B cell (primary cell): Measurements from ENCODE around the gene POMT2.

Experiments
- EZH2 ChIP-seq: IDR thresholded peaks from 2 replicates; pipeline ENCODE4 v1.6.1; 2012; ENCODE audit warnings: borderline replicate concordance, low read depth, mild to moderate bottlenecking, moderate library complexity, low read length; ENCODE audit not compliant: insufficient read depth, poor library complexity, severe bottlenecking
- TF ChIP-seq, protein P1 (sequence below): fragments of 200-600 bp; IDR thresholded peaks from one replicate; pipeline ENCODE4 v1.8.0; 2022; ENCODE audit warnings: antibody characterized with exemption, mild to moderate bottlenecking

DNA sequence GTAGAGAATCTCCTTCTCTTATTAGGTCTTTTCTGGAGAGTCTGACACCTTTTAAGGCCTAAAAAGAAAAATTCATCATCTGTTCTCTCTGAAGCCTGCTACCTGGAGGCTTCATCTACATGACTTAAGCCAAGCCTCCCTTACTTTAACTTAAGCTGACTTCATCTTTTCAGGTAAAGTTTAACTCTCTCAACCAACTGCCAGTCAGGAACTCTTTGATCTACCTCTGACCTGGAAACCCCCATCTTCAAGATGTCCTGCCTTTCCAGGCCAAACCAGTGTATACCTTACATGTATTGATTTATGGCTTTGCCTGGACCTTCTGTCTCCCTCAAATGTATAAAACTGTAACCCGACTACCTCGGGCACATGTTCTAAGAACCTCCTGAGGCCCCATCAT lies 17.6 kb upstream of the POMT2 start:
- TF ChIP-seq, protein P1, sequence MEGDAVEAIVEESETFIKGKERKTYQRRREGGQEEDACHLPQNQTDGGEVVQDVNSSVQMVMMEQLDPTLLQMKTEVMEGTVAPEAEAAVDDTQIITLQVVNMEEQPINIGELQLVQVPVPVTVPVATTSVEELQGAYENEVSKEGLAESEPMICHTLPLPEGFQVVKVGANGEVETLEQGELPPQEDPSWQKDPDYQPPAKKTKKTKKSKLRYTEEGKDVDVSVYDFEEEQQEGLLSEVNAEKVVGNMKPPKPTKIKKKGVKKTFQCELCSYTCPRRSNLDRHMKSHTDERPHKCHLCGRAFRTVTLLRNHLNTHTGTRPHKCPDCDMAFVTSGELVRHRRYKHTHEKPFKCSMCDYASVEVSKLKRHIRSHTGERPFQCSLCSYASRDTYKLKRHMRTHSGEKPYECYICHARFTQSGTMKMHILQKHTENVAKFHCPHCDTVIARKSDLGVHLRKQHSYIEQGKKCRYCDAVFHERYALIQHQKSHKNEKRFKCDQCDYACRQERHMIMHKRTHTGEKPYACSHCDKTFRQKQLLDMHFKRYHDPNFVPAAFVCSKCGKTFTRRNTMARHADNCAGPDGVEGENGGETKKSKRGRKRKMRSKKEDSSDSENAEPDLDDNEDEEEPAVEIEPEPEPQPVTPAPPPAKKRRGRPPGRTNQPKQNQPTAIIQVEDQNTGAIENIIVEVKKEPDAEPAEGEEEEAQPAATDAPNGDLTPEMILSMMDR = no peak
- TF ChIP-seq EZH2 = no peak
